H1 (cell line): ENCODE data around the gene WSCD2.

Experiments used
- ASH2L ChIP-seq: fragments of 200-600, 300-600 bp; sonication (generic); IDR thresholded peaks from one replicate; pipeline ENCODE4 v1.7.1; 2017; ENCODE audit warnings: low read length
- ATF2 ChIP-seq: IDR thresholded peaks from 2 replicates; pipeline ENCODE4 v1.6.1; 2012; ENCODE audit warnings: low read length, inconsistent platforms
- CREB1 ChIP-seq: IDR thresholded peaks from 2 replicates; pipeline ENCODE4 v1.6.1; 2012; ENCODE audit warnings: inconsistent platforms
- CTCF ChIP-seq, 3 experiments: IDR thresholded peaks; 1 replicate in 2 of 3; 2 replicates in 1 of 3; pipeline versions ENCODE4 v1.5.1 to v1.6.1; 2011; ENCODE audit warnings: low read length in 3 of 3, mild to moderate bottlenecking in 3 of 3, inconsistent platforms in 2 of 3, low read depth in 1 of 3, moderate library complexity in 1 of 3; ENCODE audit not compliant: insufficient read depth in 1 of 3; ENCODE audit errors: control extremely low read depth in 1 of 3
- EP300 ChIP-seq, 2 experiments: IDR thresholded peaks; 1 replicate in 1 of 2; 2 replicates in 1 of 2; pipeline ENCODE4 v1.6.1; 2011 to 2012; ENCODE audit warnings: low read depth in 2 of 2, low read length in 2 of 2, mild to moderate bottlenecking in 2 of 2, borderline replicate concordance in 1 of 2, inconsistent platforms in 1 of 2, moderate library complexity in 1 of 2
- EZH2 ChIP-seq: fragments of 200-600 bp; sonication (generic); IDR thresholded peaks from 2 replicates; pipeline ENCODE4 v1.7.1; 2012; ENCODE audit warnings: low read depth, mild to moderate bottlenecking, moderate library complexity, low read length, inconsistent platforms; ENCODE audit not compliant: severe bottlenecking
- HDAC2 ChIP-seq, 2 experiments: fragments of 300-600 bp in 1 of 2; sonication (generic) in 1 of 2; IDR thresholded peaks; 2 replicates each; pipeline ENCODE4 v1.6.1; 2011 to 2012; ENCODE audit warnings: low read depth in 2 of 2, low read length in 2 of 2, mild to moderate bottlenecking in 2 of 2, moderate library complexity in 2 of 2, borderline replicate concordance in 1 of 2, inconsistent platforms in 1 of 2
- NRF1 ChIP-seq: IDR thresholded peaks from 2 replicates; pipeline ENCODE4 v1.6.1; 2011; ENCODE audit warnings: mild to moderate bottlenecking, low read depth, low read length, improper control_type of control experiment
- POLR2A ChIP-seq, 2 experiments: IDR thresholded peaks; 1 replicate in 1 of 2; 2 replicates in 1 of 2; pipeline ENCODE4 v1.6.1; 2011; ENCODE audit warnings: low read depth in 2 of 2, low read length in 2 of 2, mild to moderate bottlenecking in 2 of 2; ENCODE audit errors: control extremely low read depth in 1 of 2
- RNF2 ChIP-seq: fragments of 200-900, 300-1000 bp; sonication (generic); IDR thresholded peaks from 2 replicates; pipeline ENCODE4 v1.7.1; 2016; ENCODE audit warnings: borderline replicate concordance, low read depth, mild to moderate bottlenecking, antibody characterized with exemption, low read length; ENCODE audit not compliant: poor library complexity, severe bottlenecking; ENCODE audit errors: missing control alignments
- RXRA ChIP-seq: IDR thresholded peaks from 2 replicates; pipeline ENCODE4 v1.6.1; 2011; ENCODE audit warnings: low read depth, mild to moderate bottlenecking, low read length, moderate library complexity; ENCODE audit not compliant: insufficient read depth
- SRF ChIP-seq: IDR thresholded peaks from 2 replicates; pipeline ENCODE4 v1.6.1; 2011; ENCODE audit warnings: mild to moderate bottlenecking, low read depth, low read length, moderate library complexity
- TAF1 ChIP-seq: IDR thresholded peaks from 2 replicates; pipeline ENCODE4 v1.6.1; 2011; ENCODE audit warnings: mild to moderate bottlenecking, low read depth, low read length
- TEAD4 ChIP-seq: IDR thresholded peaks from 2 replicates; pipeline ENCODE4 v1.6.1; 2012; ENCODE audit warnings: low read depth, low read length, inconsistent platforms, mixed read lengths

- TF ChIP-seq CREB1 (no peak), EP300 (IDR thresholded peaks at IDR 0.05; ENCODE audit: borderline replicate concordance in 1 of 2, low read depth in 2 of 2, low read length in 2 of 2) (no peak), RNF2 (no peak), ASH2L (no peak), CTCF (IDR thresholded peaks at IDR 0.05; ENCODE audit: control extremely low read depth in 1 of 3, insufficient read depth in 1 of 3, low read depth in 1 of 3, low read length in 3 of 3) (no peak), POLR2A (IDR thresholded peaks at IDR 0.05; ENCODE audit: control extremely low read depth in 1 of 2, low read depth in 2 of 2, low read length in 2 of 2) (no peak), ATF2 (no peak), EZH2 (no peak), TAF1 (no peak), NRF1 (no peak), HDAC2 (IDR thresholded peaks at IDR 0.05; ENCODE audit: borderline replicate concordance in 1 of 2, low read depth in 2 of 2, low read length in 2 of 2) (no peak), TEAD4 (no peak), SRF (no peak), RXRA (no peak)
Observed at GRCh38 chr12:108117902-108118301, 11.2 kb upstream of the WSCD2 start.
